PC-9 (cell line): Measurements from ENCODE around the gene ABCB6.

Experiments used
- EZH2 ChIP-seq: fragments of 200-600 bp; sonication (generic); IDR thresholded peaks from 2 replicates; pipeline ENCODE4 v1.8.0; 2017; ENCODE audit warnings: antibody characterized with exemption, low read depth
- TF ChIP-seq, protein P1 (sequence below): fragments of 200-600 bp; sonication (generic); conservative IDR thresholded peaks from 2 replicates; pipeline ENCODE4 v1.6.1; 2017; ENCODE audit warnings: mixed run types, antibody characterized with exemption, mild to moderate bottlenecking, moderate library complexity

DNA sequence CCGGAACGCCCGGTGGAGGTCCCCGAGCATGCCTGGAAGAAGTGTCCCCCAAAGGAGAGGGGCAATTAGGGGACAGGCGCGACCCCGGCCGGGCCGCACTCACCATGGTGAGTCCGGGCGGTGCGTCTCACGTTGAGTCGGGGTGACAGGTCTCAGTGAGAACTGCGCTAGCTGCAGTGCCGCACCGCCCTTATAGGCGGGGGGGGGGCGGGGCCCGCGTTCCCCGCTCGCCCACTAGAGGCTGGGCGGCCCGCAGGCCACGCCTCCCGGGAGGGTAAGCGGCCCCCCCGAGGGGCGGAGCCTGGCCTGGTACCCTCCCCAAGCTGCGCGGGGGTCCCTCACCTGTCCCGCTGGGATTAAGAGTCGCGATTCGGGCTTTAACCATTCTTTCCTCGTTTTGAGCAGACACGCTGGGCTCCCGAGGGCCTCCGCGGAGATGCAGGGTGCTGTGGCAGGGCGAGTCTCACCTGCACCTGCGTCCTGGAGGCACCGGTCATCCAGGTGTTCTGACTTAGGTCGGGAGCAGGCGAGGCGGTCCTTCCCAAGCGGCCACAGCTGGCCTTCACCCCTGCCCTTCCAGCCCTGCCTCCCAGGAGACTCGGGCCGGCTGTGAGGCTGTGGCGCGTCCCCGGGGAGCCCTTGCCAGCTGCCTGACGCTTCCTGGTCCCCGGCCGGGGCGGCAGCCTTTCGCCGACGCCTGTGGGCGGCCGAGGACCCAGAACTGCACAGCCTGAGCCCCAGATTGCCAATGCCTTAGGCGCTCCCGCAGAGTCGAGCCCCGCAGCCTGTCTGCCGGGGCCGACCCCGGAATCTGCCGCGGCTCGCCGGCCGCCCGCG lies 35.2 kb upstream of the ABCB6 start, which contains the start of gene TUBA4A:
- TF ChIP-seq, protein P1, sequence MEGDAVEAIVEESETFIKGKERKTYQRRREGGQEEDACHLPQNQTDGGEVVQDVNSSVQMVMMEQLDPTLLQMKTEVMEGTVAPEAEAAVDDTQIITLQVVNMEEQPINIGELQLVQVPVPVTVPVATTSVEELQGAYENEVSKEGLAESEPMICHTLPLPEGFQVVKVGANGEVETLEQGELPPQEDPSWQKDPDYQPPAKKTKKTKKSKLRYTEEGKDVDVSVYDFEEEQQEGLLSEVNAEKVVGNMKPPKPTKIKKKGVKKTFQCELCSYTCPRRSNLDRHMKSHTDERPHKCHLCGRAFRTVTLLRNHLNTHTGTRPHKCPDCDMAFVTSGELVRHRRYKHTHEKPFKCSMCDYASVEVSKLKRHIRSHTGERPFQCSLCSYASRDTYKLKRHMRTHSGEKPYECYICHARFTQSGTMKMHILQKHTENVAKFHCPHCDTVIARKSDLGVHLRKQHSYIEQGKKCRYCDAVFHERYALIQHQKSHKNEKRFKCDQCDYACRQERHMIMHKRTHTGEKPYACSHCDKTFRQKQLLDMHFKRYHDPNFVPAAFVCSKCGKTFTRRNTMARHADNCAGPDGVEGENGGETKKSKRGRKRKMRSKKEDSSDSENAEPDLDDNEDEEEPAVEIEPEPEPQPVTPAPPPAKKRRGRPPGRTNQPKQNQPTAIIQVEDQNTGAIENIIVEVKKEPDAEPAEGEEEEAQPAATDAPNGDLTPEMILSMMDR: no peak
- TF ChIP-seq EZH2: no peak
